ENCODE measurements around the gene PPIG. TPM values are rescaled to one million over a fixed set of nuclear protein-coding genes. Genes with fewer than 3 reads are reported as not detected.

Gene PPIG
- total and polyA plus RNA-seq, 2 donors: 36.7 to 80.3 TPM

GRCh38 chr2:169659320-169659719, 75.2 kb downstream of the PPIG start:
- no peaks in the 10 kb centered on the region for H3K4me1 ChIP-seq (ENCODE audit: insufficient read depth)
- no peaks in the 10 kb centered on the region for H3K36me3 ChIP-seq (ENCODE audit: insufficient read depth)
- WGBS: 79% methylated on average over 1 of the region's 1 CpG
- no peak overlapping the region for H3K27ac ChIP-seq (ENCODE audit: low read depth)
- no peak for DNase-seq (ENCODE audit: extremely low spot score)
- no peak overlapping the region for H3K4me3 ChIP-seq (ENCODE audit: low read depth, low read length)

- Histone ChIP-seq H3K4me3 (ENCODE audit: low read depth, low read length) (no peak overlapping the region), H3K4me1 (ENCODE audit: insufficient read depth) (no peaks in the 10 kb centered on the region), H3K36me3 (ENCODE audit: insufficient read depth) (no peaks in the 10 kb centered on the region), H3K27ac (ENCODE audit: low read depth) (no peak overlapping the region)
- no peak for DNase-seq (ENCODE audit: extremely low spot score)
- 66% methylated on average over 3 of the region's 3 CpGs for WGBS
Measured at GRCh38 chr2:169661265-169661664, 77.1 kb downstream of the PPIG start.

GRCh38 chr2:169662744-169663143, 78.6 kb downstream of the PPIG start:
- H3K36me3 ChIP-seq (ENCODE audit: insufficient read depth): no peaks in the 10 kb centered on the region
- H3K4me3 ChIP-seq (ENCODE audit: low read depth, low read length): no peak overlapping the region
- WGBS: 98% methylated on average over 1 of the region's 1 CpG
- no peak overlapping the region for H3K27ac ChIP-seq (ENCODE audit: low read depth)
- H3K4me1 ChIP-seq (ENCODE audit: insufficient read depth): no peaks in the 10 kb centered on the region
- DNase-seq (ENCODE audit: extremely low spot score): no peak

- Histone ChIP-seq H3K4me1 (ENCODE audit: insufficient read depth) (no peaks in the 10 kb centered on the region), H3K27ac (ENCODE audit: low read depth) (no peak overlapping the region), H3K36me3 (ENCODE audit: insufficient read depth) (no peaks in the 10 kb centered on the region), H3K4me3 (ENCODE audit: low read depth, low read length) (no peak overlapping the region)
- 94% methylated on average over 3 of the region's 3 CpGs for WGBS
- DNase-seq (ENCODE audit: extremely low spot score): no peak
Measured at GRCh38 chr2:169663247-169663646, 79.1 kb downstream of the PPIG start.

- Histone ChIP-seq H3K36me3 (ENCODE audit: insufficient read depth) (no peaks in the 10 kb centered on the region), H3K4me3 (ENCODE audit: low read depth, low read length) (no peak overlapping the region), H3K27ac (ENCODE audit: low read depth) (no peak overlapping the region), H3K4me1 (ENCODE audit: insufficient read depth) (no peaks in the 10 kb centered on the region)
- WGBS: 70% methylated on average over 1 of the region's 1 CpG
- DNase-seq (ENCODE audit: extremely low spot score): no peak
Measured at GRCh38 chr2:169664600-169664977, 80.4 kb downstream of the PPIG start.

- no peak overlapping the region for H3K27ac ChIP-seq (ENCODE audit: low read depth)
- no peak overlapping the region for H3K4me3 ChIP-seq (ENCODE audit: low read depth, low read length)
- 30% methylated on average over 1 of the region's 1 CpG for WGBS
- no peaks in the 10 kb centered on the region for H3K4me1 ChIP-seq (ENCODE audit: insufficient read depth)
- DNase-seq (ENCODE audit: extremely low spot score): no peak
- no peaks in the 10 kb centered on the region for H3K36me3 ChIP-seq (ENCODE audit: insufficient read depth)
Measured at GRCh38 chr2:169664978-169665930, 81.1 kb downstream of the PPIG start.

- H3K4me3 ChIP-seq (ENCODE audit: low read depth, low read length): no peak overlapping the region
- no peak for DNase-seq (ENCODE audit: extremely low spot score)
- H3K27ac ChIP-seq (ENCODE audit: low read depth): no peak overlapping the region
- no peaks in the 10 kb centered on the region for H3K4me1 ChIP-seq (ENCODE audit: insufficient read depth)
- no peaks in the 10 kb centered on the region for H3K36me3 ChIP-seq (ENCODE audit: insufficient read depth)
- 37% methylated on average over 2 of the region's 2 CpGs for WGBS
Measured at GRCh38 chr2:169667583-169667982, 83.4 kb downstream of the PPIG start.

GRCh38 chr2:169670215-169670651, 86.1 kb downstream of the PPIG start:
- Histone ChIP-seq H3K4me3 (ENCODE audit: low read depth, low read length) (no peak overlapping the region), H3K4me1 (ENCODE audit: insufficient read depth) (no peaks in the 10 kb centered on the region), H3K27ac (ENCODE audit: low read depth) (no peak overlapping the region), H3K36me3 (ENCODE audit: insufficient read depth) (no peaks in the 10 kb centered on the region)
- no peak for DNase-seq (ENCODE audit: extremely low spot score)
- WGBS: 77% methylated on average over 2 of the region's 2 CpGs

GRCh38 chr2:169670937-169671336, 86.8 kb downstream of the PPIG start:
- Histone ChIP-seq H3K4me3 (ENCODE audit: low read depth, low read length) (no peak overlapping the region), H3K27ac (ENCODE audit: low read depth) (no peak overlapping the region), H3K36me3 (ENCODE audit: insufficient read depth) (no peaks in the 10 kb centered on the region), H3K4me1 (ENCODE audit: insufficient read depth) (no peaks in the 10 kb centered on the region)
- DNase-seq (ENCODE audit: extremely low spot score): no peak
- WGBS: 96% methylated on average over 4 of the region's 4 CpGs

- no peak overlapping the region for H3K27ac ChIP-seq (ENCODE audit: low read depth)
- 81% methylated on average over 6 of the region's 6 CpGs for WGBS
- H3K36me3 ChIP-seq (ENCODE audit: insufficient read depth): no peaks in the 10 kb centered on the region
- H3K4me1 ChIP-seq (ENCODE audit: insufficient read depth): no peaks in the 10 kb centered on the region
- no peak for DNase-seq (ENCODE audit: extremely low spot score)
- no peak overlapping the region for H3K4me3 ChIP-seq (ENCODE audit: low read depth, low read length)
Measured at GRCh38 chr2:169672406-169672805, 88.3 kb downstream of the PPIG start.

GRCh38 chr2:169673106-169673505, 89.0 kb downstream of the PPIG start:
- Histone ChIP-seq H3K27ac (ENCODE audit: low read depth) (no peak overlapping the region), H3K4me3 (ENCODE audit: low read depth, low read length) (no peak overlapping the region), H3K4me1 (ENCODE audit: insufficient read depth) (no peaks in the 10 kb centered on the region), H3K36me3 (ENCODE audit: insufficient read depth) (no peaks in the 10 kb centered on the region)
- 80% methylated on average over 3 of the region's 3 CpGs for whole genome bisulfite sequencing
- no peak for DNase-seq (ENCODE audit: extremely low spot score)

GRCh38 chr2:169673921-169674320, 89.8 kb downstream of the PPIG start:
- no peak overlapping the region for H3K27ac ChIP-seq (ENCODE audit: low read depth)
- 92% methylated on average over 2 of the region's 2 CpGs for WGBS
- no peaks in the 10 kb centered on the region for H3K36me3 ChIP-seq (ENCODE audit: insufficient read depth)
- H3K4me3 ChIP-seq (ENCODE audit: low read depth, low read length): no peak overlapping the region
- DNase-seq (ENCODE audit: extremely low spot score): no peak
- H3K4me1 ChIP-seq (ENCODE audit: insufficient read depth): no peaks in the 10 kb centered on the region

GRCh38 chr2:169676357-169676756, 92.2 kb downstream of the PPIG start:
- Histone ChIP-seq H3K4me1 (ENCODE audit: insufficient read depth) (no peaks in the 10 kb centered on the region), H3K36me3 (ENCODE audit: insufficient read depth) (no peaks in the 10 kb centered on the region), H3K4me3 (ENCODE audit: low read depth, low read length) (no peak overlapping the region), H3K27ac (ENCODE audit: low read depth) (no peak overlapping the region)
- no peak for DNase-seq (ENCODE audit: extremely low spot score)
- WGBS: 52% methylated on average over 3 of the region's 3 CpGs

- Histone ChIP-seq H3K4me3 (ENCODE audit: low read depth, low read length) (no peak overlapping the region), H3K27ac (ENCODE audit: low read depth) (no peak overlapping the region), H3K4me1 (ENCODE audit: insufficient read depth) (no peaks in the 10 kb centered on the region), H3K36me3 (ENCODE audit: insufficient read depth) (no peaks in the 10 kb centered on the region)
- WGBS: 82% methylated on average over 6 of the region's 6 CpGs
- no peak for DNase-seq (ENCODE audit: extremely low spot score)
Measured at GRCh38 chr2:169676850-169677249, 92.7 kb downstream of the PPIG start.
